ENCODE data around the gene ELANE.

Gene ELANE

DNA sequence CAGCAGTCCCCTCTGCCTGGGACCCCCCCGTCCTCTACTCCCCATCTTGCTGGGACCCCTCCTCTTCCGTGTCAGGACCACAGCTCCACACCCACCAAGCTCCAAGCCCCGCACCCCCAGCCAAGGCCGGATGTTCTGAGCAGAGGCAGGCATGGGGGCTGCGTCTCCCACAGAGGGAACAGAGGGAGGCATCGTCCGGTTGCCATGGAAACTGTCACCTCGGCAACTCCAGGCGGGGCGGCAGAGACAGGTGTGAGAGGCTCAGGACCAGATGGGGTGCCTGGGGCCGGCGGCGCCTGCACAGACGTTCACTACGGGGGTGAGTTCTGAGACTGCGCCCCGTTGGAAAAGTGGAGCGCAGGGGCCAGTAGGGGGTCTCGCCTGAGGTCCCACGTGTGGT lies 46.6 kb downstream of the ELANE start:
- DNase-seq (ENCODE audit: low read depth): no peak

DNA sequence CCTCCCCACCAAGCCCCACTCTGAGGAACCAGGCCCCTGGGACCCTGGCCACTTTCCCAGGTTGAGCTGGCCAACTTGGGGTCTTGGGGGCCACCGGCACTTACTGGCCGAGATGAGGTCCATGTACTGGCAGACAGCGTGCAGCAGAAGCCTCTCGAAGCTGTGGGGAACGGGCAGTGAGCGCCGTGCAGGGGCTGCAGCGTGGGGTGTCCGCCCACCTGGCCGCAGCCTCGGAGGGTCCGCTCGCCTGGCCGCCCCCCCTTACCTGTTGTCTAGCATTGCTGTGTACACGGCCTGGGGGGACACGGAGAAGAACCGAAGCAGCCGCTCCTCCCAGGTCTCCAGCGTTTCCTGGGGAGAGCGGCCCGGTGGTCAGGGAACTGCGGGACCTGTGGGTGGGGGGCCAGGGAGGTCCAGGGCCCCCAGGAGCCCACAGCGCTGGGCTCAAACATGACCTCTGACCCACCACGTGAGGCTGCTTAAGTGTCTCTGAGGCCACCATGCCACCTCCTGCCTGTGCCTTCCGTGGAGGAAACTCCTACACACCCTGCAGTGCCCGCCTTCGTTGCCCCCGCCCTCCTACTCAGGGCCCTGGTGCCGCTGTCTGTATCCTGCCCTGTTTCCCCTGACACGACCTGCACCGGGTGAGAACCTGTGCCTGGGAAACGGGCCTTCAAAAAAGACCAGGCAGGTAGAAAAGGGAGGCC lies 47.4 kb downstream of the ELANE start:
- DNase-seq (ENCODE audit: low read depth): no peak

DNA sequence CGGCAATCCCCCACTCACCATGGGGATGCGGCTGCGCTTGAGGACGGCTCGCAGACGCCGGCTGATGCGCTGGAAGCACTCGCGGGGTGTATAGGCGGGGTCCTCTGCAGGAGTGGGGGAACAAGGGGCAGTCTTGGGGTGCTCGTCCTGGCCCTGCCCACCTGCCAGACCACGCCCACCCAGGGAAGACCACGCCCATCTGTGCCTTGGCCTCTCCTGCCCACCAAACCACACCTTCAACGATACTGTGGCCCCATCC lies 47.9 kb downstream of the ELANE start:
- DNase-seq (ENCODE audit: low read depth): no peak

DNA sequence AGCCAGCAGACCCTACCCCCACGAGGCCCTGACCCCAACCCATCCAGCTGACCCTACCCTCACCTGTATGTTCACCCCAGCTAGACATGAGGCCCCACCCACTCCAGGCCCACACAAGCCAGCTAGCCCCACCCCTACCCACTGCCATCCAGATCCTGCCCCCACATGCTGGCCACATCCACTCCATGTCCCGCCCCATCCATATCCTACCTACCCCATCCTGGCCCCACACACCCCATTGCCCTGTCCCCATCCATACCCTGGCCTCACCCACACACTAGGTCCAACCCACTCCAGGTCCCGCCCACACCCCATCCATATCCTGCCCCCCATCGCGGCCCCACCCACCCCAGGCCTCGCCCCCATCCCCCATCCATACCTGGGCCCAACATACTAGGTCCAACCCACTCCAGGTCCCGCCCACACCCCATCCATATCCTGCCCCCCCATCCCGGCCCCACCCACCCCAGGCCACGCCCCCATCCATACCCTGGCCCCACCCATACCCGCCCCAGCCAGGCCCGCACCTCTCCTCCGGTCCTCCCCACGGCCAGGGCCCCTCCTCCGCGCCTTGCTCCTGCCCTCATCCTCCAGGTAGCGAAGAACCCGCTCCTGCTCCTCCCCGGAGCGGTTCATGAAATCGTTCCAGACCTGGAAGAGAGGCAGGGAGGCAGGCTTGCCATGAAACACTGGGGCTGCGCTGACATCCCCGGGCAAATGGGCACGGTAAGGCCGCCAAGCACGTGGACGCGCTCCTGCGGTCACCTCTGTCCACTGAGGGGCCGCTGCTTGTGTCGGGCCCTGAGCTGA lies 48.4 kb downstream of the ELANE start:
- no peak for DNase-seq (ENCODE audit: low read depth)

DNA sequence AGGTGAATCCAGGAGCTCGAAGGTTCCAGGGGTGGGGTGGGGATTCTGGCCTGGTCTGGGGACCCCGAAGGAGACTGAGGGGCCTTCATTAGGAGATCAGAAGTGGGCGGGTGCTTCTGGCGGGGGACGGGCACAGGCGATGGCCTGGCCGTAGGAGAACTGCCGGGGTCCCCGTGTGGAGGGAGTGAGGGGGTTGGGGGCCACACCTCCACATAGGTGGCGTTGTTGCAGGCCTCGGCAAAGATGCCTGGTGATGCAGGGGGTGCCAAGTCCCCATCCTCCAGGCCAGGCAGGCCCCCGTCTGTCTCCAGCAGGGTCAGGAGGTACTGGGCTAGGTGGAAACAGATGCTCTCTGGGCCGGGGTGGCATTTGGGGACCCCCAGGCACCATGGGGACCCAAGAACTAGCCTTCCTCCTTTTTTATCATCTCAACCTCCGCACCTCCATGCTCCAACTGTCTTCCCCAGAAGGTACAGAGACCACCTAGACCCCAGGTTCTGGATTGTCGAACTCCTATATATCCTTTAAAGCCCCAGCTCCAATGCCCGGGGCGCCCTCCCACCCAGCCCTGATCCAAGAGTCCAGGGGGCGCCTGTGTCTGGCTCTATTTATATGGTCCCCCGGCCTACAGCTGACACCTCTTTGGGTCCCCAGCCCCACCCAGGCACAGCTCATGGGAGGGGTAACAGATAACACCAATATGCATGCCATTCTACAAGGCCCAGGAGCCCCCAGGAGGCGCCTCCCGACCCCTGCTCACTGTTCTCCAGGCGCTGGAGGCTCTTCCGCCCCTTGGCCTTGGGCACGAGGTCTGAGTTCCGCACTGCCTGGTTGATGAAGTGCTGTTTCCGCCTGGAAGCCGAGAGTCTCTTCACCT lies 49.4 kb downstream of the ELANE start:
- DNase-seq (ENCODE audit: low read depth): no peak

DNA sequence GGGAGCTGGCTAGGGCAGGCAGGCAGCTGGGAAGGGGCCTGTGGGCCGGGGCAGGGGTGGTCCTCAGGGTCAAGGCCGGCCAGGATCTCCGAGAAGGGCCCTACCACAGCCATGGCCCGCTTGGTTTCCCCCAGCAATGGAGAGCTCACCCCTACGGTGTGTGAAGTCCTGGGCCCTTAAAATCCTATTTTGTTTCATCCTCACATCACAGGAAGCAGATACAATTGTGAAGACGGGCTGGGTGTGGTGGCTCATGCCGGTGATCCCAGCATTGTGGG lies 49.9 kb downstream of the ELANE start:
- no peak for DNase-seq (ENCODE audit: low read depth)

DNA sequence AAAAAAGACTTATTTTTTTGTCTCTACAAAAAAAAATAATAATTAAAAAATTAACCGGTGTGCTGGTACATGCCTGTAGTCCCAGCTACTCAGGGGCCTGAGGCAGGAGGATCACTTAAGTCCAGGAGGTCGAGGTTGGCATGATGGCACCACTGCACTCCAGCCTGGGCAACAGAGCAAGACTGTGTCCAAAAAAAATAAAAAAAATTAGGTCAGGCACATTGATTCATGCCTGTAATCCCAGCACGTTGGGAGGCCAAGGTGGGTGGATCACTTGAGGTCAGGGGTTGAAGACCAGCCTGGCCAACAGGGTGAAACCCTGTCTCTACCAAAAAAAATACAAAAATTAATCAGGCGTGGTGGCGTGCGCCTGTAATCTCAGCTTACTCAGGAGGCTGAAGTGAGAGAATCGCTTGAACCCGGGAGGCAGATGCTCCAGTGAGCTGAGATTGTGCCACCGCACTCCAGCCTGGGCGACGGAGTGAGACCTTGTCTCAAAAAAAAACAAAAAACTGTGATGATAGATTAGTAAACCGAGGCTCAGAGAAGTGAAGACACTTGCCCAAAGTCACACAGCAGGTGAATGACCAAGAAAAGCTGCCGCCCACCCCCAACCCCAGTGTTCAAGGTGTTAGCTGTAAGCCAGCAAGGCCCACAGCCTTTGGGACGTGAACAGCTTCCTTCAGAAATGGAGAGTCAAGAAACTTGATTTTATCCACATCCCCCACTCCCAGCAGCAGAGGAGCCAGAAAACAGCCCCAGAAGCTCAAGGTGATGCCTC lies 50.5 kb downstream of the ELANE start:
- DNase-seq (ENCODE audit: low read depth): no peak

DNA sequence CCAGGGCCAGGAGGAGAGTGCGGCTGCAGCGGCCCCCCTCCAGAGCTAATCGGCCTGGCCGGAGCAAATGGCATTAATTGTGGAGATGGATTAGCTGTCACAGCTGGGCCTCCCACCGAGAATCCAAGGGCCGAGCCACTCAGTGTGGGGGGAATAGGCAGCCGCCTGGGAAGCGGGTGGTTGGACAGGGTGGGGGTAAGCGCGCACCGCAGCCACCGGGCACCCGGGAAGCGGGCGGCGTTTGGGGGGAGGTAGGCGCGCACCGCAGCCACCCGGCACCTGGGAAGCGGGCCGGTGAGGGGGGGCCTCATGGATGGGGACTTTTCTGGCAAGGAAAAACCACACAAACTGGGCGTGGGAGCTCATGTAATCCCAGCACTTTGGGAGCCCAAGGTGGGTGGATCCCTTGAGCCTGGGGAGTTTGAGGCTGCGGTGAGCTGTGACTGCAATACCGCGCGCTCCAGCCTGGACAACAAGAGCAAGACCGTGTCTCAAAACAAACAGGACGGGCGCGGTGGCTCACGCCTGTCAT lies 51.2 kb downstream of the ELANE start:
- DNase-seq (ENCODE audit: low read depth): no peak

DNA sequence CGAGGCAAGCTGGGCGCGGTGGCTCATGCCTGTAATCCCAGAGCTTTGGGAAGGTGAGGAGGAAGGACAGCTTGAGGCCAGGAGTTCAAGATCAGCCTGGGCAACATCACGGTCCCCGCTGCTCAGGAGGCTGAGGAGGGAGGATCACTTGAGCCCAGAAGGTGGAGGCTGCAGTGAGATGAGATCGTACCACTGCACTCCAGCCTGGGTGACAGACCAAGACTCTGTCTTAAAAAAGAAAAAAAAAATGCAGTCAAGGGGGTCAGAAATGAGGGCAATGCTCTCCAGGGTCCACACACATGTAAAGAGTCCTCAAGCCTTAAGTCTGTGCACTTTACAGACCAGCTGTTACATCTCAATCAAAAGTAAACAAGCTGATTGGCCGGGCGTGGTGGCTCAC lies 52.4 kb downstream of the ELANE start:
- no peak for DNase-seq (ENCODE audit: low read depth)

Measured in activated T-cell treated with anti-CD3 and anti-CD28 coated beads for 48 hours (primary cell).